T-helper 1 cell treated with Interleukin-12 subunit alpha and Interleukin-12 subunit beta and Interleukin-4 antibody, amounts not matched to agents 30 ng/mL and 1 ng/mL, for 36 hours (primary cell): ENCODE results near the gene NOS1AP. TPM values are rescaled to one million over a fixed set of nuclear protein-coding genes. Genes with fewer than 3 reads are reported as not detected.

Source experiments
- intact Hi-C: fragments of 100-400 bp; cut with micrococcal nuclease; formaldehyde crosslinking; loops from one replicate; pipeline ENCODE4 v1.15.1; 2024
- total RNA-seq: library from RNA; stranded (reverse); gene quantifications from 2 replicates; pipeline ENCODE4 v1.2.3, GENCODE V29; 2022

NOS1AP gene
- total RNA-seq, 1 donor from 2014 or later: not detected

DNA sequence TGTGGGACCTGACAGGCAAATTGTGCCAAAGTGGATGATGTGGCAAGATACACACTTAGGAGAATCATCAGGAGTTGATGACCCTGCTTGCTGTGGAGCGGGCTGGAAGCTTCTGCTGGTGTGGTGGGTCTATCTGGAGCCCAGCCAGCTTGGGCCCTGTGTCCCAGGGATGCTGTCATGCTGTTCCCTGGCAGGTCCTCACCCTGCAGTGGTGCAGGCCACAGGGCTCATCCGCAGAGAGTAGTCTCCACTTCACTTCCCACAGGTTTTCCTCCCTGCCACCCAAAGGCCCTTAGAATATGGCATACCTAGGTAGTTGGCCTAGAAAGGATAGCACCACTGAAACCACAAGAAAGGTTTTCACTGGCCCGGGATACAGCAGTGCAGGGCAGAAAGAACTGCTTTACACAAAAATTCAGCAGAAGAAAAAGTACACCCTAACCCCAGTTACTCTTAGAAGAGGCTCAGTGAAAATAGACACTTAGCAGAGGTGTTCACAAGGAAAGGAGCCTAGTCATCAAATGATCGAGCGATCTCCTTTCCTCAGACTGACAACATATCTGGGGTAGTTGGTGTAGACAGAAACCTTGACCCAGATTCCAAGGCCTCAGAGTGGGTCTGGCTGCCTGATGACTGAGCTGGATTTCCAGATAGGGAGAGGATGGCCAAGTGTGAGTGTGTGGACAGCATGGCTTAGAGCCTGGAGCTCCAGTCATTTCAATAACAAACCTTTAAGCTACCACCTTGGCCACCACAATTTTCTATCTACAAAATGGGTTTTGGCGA lies 310.8 kb downstream of the NOS1AP start:
- intact Hi-C loops: no loop called here

DNA sequence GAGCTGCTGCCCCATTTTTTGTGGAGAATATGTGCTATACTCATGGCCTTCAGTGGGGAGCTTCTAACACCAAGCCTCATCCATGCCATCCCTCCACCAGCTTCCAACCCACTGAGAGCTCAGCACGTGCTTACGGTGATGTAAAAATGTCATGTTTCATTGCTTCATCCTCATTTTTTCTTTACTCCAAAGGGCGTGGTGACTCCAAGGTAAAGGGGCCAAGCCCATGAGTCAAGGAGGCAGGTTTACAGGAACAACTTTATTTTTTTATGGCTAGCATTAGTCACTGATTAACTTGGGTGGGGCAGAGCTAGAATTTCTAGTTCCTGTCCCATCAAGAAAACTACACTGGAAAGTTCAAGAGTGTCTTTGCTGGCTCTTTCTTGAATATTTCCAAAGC lies 311.9 kb downstream of the NOS1AP start, which contains the start of gene C1orf226:
C1orf226 (plus strand) TSS at position 346 of the 400 bp plus-strand sequence. CDS start 174 bp downstream, outside the sequence.
- intact Hi-C loops: no loop called here

DNA sequence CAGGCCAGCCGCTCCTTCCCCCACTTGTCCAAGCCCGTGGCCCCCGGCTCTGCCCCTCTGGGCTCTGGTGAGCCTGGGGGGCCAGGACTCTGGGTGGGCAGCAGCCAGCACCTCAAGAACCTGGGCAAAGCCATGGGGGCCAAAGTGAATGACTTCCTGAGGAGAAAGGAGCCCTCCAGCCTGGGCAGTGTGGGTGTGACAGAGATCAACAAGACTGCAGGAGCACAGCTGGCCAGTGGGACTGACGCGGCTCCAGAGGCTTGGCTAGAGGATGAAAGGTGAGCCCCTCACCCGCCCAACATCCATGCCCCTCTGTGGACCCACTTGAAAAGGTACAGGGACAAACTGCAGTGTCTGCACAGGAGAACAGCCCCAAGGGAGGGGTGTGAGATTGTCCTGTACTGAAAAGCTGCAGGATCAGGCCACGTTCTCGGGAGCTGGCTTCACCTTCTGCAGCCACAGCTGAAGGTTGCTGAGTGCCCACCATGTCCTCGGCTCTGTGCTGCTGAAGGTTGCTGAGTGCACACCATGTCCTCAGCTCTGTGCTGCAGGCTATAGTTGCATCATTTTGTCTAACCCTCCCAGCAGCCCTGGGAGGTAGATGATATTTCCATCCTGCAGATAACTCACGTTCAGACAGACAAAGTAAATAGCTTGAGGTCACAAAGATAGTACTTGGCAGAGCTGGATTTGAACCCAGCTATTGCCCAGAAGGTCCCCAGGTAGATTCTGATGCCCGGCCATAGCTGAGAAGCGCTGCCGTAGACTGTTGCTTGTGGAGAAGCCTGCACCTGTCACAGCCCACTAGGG lies 312.7 kb downstream of the NOS1AP start:
- intact Hi-C loops: no loop called here

DNA sequence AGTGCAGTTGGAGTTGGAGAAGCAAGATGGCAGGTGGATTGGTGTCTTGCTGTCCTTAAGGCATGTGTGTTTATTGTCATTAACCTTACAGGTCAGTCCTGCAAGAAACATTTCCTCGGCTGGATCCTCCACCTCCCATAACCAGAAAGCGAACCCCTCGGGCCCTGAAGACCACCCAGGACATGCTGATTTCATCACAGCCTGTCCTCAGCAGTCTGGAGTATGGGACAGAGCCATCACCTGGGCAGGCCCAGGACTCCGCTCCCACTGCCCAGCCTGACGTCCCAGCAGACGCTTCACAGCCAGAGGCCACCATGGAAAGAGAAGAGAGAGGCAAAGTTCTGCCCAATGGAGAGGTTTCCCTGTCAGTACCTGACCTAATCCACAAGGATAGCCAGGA lies 313.6 kb downstream of the NOS1AP start:
- intact Hi-C loops: no loop called here

DNA sequence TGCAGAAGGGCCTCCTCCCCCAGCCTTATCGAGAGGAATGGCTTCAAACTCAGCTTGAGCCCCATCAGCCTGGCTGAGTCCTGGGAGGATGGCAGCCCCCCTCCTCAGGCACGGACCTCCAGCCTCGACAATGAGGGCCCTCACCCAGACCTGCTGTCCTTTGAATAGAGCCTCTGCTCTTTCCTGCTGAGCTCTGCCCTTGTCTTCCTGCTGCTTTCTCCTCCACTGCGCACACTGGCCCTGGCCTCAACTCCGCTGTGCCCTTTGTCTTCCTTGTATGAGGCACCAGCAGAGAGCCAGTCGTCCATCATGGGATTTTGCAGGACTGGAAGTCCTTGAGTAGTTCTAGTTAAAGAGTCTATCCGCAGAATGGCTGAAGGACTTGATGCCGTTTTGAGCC lies 314.0 kb downstream of the NOS1AP start:
- intact Hi-C loops: no loop called here

DNA sequence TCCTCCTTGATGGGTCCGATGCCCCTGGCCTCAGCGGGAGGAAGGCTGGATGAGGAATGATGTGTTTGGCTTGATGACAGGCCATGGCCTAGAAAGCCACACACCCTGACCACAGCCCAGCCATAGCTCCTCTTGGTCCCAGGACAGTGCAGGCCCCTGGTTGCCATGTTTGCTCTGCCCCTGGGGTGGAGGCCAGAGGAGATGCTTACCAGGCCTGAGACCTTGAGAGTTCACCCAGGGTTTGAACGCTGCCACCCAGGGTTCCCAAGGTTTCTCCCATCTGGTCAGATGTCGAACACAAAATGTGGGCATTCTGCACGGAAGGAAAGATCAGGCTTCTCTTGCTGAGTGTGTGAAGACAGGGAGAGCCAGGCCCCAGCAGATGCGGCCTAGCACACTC lies 314.6 kb downstream of the NOS1AP start:
- intact Hi-C loops: no loop called here

DNA sequence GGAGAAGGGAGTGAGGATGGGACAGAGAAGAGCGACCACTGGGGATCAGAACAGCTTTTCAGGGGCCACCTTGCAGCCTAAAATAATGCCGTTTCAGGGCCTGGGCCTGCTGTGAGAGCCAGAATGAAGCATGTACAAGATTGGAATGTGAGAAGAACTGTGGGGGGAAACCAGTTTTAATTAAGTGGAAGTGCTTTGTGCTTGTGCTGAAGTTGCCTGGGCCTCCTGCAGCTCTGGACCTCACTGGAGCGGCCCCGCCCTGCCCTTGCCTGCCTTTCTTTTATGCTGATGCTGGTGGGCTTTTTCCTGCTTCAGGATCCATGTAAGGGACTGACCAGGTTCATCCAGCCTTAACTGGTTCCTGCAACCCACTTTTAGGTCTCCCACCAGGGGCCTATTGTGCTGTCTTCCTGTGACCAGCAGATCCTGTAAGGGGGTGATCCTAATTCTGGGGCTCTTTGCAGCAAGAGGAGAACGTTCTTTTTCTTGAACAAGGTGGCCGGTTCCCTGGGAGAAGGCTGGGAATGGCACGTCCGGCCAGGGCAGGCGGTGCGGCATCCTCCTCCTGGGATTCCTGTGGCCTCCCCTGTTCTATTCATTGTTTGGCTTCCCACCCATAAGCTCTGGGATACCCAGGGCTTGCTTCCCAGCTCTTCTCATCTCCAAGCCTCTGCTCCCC lies 315.2 kb downstream of the NOS1AP start:
- intact Hi-C loops: no loop called here

DNA sequence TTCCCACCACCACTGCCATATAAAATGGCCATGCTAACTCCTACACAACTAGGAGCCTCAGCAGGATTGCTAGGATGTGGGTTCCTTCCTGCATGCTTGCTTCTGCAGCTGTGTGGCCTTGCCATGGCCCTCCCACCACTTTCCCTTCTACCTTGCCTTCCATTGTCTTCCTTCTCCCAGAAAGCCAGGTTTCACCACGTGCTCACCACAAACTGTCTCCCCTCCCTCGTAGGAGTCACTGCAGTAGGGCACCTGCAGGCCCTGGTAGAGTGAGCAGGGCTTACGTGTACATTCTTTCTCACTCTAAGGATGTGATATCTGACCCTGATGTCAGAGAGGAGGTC lies 315.8 kb downstream of the NOS1AP start:
- intact Hi-C loops: no loop called here

DNA sequence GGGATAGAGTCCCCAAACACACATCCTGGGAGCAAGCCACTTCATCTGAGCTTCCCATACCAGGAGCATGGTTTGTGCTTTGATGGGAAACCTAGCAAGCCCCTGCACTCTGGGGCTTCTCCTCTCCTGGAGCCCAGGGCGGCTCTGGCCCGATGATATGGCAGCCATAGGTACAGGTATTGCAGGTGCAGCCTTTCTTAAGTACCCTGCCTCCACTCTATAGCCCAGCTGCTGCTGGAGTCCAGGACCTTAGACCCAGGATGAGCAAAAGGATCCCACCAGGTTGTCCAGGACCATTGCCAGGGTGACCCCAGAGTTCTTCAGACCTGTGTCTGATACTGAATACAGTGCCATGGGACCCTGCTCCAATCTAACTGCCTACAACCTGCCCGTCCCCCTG lies 316.2 kb downstream of the NOS1AP start:
- intact Hi-C loops: no loop called here

DNA sequence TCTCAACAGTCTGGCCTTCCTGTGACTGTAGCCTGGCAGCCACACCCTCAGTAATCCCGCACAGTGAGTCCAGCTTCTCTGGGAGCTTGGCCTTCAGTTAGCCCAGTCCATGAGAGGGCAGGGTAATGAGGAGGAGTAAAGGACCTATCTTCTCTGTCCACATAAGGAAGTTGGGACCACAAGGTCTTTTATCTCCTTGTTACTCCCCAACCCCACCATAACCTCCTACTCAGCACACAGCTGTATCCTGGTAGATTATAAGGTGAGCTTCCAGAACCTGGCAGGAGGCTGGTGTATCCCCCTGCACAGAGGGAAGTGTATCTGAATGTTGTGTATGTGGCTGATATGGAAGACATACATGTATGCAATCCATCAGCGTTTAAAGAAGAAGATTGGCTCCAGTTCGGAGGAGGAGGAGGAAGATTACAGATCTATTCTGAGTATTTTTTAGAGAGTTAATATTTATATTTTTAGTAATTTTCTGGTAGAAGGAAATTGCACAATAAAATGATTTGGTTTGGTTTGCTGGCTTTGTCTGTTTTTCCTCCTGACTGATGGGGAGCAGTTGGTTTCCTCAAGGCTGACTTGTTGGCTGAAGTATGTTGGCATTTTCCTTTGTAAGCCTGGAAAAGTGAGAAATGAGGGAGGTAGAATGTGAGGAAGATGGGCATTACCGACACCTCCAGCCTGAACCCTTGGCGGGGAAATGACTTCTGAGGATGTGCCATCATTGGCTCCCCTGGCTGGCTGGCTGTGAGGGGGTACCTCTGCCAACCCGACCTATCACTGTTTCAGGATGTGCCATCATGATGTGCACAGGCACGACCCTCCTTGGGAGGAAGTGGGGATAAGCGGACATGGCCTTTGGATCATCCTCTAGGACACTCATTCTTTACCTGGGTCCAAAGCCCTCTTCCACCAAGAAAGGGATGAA lies 317.1 kb downstream of the NOS1AP start:
- intact Hi-C loops: no loop called here

DNA sequence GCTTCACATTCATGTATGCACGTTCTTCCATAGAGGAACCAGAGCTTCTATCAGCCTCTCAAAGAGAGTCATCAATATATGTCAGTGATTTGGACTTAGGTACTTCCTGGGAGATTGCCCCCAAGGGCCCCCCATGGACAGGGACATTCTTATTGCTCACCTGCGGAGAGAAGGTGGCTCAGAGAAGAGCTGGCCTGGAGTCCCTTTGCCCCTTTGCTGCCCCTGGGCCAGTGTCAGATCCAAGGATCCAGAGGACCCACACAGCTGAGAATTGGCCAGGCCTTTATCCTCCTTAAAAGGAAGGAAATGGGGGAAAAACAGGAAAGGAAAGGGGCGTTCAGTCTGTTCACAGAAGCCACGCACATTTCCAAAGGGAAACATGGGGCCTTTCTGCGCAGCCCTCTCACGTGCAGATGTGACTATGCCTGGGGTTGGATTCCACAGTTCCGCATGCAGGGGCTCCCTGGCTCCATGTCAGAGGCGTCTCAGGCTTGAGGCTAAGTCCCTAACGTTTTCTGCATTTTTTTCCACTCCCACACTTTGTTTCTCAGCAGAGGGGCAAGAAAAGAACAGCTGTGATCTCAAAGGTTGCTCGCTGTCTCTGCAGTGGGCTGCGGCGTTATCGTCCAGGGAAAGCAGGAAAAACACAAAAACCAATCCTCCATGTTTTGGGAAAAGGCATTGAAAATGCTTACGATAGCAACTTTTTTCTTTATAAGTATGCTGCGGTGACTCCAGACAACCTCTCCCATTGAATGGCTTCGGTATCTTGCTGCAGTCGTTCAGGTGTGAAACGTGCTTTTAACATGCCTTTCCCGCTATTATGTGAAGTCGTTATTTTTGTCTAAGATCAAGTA lies 318.0 kb downstream of the NOS1AP start:
- intact Hi-C loops: no loop called here

DNA sequence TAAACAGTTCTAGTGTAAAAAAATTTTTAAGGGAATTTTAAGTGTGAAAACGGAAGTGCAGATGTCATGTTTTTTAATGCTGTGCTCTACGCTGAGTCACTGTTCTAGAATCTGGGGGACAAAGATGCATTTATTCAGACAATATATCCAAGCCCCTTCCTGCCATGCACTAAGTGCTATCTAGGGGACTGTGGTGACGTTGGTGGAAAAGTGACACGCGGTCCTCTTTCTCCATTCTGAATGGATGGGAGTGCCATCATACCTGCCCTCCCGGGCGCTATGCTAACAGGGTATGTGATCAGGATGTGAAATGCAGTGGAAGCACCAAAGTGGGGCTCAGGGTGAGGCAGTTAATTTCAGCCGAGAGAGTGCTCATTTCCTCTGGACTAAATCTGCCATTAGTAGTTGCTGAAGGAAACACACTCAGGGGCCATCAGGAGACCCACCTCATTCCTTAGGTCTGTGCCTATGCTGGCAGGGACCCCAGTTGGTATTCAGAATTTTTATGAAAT lies 318.6 kb downstream of the NOS1AP start:
- intact Hi-C loops: no loop called here

DNA sequence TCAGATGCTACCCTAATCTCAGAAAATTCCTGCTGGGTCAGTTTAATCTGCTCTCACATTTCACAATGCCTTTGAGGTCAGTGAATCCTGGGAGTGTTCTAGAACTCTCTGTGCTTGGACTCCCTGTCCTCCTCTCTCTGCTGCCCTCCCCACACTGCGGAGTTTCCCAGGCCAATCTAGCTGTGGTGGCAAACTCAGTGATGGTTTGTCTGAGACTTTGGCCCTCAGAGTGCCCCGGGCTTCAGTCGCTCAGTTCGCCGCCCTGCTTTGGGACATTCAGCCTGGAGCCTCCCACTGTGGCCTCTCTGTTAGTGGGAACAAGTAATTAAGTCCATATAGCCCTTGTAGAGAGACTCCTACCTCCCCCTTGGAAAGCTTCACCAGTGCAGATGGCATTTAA lies 319.1 kb downstream of the NOS1AP start:
- intact Hi-C loops: no loop called here

DNA sequence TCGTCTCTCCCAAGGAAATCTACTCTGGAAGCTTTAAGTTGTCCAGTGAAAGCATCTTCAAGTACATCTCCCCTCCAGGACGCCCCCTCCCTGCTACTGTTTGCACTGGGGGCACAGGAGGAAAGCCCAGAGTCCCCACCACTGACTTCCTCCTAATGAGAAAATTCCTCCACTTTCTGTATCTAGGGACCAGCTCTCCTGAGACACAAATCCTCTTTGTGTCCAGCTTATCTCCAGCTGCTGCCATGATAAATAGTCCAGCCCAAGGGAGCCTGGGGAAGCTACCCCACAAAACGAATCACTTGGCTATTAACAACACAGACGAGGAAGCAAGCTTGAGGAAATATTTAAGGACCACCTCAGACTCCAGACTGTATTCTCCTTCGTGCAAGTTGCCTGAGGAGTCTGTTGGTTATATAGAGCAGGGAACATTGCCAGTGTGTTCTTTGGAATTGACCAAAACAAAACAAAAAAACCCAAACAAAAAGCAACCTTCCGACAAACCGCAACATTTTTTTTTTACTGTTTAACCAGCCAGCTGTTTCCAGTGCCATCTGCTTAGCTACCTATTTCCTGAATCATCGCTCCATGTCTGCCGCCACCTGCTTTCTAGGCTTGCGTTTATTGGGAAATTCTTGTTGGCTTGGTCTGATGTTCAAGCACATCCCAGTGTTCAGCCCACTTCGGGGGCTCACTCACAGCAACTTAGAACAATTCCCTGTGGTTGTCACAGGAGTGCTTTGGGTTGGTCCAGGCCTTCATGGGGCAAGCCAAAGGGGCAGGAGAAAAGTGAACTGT lies 319.7 kb downstream of the NOS1AP start:
- intact Hi-C loops: no loop called here

DNA sequence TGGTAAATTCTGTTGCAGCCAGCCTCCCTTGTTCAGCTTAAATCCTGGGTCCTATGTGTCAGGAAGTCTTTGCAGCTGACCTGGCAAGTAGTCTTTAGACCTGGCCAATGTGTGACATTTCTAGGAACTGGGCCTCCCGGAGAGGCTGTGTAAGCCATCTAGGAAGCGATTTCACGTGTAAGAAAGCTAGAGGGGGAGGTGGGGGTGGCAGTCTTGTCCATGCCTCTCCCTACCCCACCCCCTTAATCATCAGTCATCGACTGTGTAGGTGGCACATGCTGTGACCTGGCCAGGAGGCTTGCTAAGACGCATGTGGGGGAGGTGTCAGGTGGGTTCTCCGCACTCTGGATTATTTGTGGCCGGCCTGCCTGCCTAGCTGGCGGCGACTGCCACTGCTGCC lies 320.5 kb downstream of the NOS1AP start:
- intact Hi-C loops: no loop called here

DNA sequence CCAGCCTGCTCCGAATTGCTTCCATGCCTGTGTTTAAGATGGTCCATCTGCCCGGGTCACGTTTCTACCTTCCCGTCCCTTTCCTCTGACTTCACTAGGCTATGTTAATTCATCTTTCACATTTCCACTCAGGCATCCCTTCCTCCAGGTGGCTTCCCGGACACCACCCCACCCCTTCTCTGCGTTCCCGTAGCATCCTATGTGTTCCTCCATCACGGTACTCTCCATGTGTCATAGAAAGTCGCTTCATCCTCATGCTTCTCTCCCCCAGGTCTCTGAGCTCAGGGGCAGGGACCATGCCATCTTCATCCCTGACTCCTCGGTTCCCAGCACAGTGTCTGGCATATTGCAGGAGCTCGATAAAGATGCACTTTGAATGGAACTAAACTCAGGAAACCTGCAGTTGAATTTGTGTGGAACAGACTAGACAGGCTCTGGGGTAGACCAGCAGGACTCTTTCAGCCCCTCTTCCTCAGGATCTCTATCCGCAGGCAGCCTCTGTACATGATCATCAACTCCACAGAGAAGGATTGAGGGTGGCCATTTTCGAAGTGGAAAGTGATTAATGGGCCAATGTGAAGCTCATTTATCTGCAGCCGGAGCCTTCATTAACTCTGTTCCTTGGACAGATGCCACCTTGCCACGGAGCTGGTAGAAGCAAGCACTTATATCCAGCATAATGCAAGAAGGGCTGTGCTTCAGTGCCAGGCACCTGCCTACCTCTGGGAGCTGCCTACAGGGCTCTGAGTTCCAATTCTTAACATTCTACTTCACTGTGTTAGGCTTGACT lies 321.1 kb downstream of the NOS1AP start:
- intact Hi-C loops: no loop called here

DNA sequence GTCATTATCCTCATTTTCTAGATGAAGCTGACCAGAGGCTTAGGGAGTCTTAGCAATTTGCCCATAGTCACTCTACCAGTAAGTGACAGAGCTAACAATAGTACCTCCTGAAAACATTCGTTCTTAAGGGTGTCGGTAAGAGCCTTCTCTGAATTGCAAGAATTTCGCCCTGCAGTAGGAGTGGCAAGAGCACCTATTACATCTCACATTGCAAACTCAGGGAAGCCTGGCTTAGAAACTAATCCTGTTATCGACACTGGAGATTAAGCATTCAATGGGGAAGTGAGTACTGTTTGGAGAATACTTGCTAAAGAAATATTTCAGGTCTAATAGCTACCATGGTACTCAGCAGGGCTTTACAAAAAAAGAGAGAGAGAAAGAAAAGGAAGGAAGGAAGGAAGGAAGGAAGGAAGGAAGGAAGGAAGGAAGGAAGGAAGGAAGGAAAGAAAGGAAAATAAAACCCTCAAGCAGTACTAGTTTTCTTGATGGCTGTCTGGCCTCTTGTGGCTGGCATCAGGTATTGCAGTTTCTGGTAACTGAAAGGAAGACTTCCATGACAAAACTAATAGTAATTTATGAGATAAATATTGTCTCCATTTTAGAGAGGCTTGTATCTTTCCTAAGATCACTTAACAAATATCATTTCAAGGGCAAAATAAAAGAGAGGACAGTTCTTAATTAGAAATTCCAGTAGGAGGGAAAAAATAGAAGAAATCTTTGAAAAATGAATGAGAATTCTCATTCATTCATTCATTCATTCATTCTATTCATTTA lies 322.5 kb downstream of the NOS1AP start:
- intact Hi-C loops: loop anchor here (1.0 kb wide), 2 partner anchors 336 to 600 kb away; no protein-coding TSS in a partner anchor
